HG03135 (cell line): ENCODE results near the gene ADRA1B.

Source experiments
- ATAC-seq: cut with Tn5 transposase; IDR thresholded peaks from one replicate; pipeline ENCODE4 v1.9.1; 2021; ENCODE audit warnings: mild to moderate bottlenecking, moderate library complexity; ENCODE audit not compliant: unreplicated experiment

Gene ADRA1B

DNA sequence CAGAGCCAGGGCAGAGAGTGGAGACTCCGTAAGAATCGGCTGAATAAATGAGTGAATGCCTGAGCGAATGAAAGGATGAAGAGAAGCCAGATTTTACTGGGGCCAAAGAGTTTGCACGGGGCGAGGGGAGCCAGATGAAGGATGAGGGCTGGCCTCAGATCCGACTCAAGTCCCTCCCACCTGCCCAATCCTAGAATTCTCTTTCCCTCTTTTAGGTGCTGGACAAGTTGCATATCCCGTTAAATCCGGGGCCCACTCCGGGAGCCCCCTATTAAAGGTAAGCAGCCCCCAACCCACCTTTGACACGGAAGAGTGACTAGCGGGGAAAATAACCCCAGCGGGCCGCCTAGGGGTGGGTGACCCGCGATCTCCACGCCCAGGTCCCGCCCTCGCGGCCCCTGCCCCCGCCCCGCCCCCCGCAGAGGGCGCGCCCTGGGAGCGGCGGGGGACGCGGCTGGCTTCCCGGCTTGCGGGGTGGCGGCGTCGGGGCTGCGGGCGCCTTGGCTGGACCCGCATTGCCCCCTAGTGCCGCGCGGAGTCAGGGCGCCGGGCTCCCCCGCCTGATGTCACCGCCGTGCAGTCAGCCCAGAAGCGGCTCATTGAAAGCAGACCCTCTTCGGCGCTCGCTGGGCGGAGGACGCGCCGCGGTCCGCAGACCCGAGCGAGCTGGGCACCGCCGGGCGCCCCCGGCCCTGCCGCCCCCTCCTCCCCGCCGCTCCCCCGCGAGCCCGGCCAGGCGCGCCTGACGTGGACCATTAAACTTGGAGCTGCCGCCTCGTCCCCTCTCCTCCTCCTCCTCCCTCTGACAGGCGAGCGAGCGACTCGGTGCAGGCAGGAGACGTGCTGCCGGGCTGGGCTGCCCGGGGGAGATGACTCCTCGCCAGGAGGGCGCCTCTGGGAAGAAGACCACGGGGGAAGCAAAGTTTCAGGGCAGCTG is at the start of gene ADRA1B:
Gene ADRA1B, plus strand, starts transcription at position 579 of the 937 bp plus-strand sequence. CDS start 424 bp downstream, outside the sequence.
- no peak for ATAC-seq

DNA sequence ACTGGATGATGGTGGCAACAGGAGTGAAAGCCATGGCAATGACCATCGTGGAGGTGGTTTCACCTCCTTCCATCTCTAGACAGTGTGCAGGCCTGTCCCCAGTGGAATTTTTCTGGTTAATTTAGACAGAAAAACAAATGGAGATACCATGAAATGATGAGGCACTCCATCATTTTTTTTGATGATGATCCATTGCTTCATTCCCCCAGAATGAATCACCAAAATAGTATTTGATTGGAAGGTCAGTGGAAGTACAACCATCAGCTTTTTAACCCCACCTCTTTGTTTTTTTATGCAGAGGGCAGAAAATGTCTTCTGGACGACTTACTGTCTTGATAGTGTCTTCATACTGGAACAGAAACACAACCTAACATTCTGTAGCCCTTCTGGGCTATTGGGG is 42.6 kb upstream of the ADRA1B start:
- no peak for ATAC-seq

DNA sequence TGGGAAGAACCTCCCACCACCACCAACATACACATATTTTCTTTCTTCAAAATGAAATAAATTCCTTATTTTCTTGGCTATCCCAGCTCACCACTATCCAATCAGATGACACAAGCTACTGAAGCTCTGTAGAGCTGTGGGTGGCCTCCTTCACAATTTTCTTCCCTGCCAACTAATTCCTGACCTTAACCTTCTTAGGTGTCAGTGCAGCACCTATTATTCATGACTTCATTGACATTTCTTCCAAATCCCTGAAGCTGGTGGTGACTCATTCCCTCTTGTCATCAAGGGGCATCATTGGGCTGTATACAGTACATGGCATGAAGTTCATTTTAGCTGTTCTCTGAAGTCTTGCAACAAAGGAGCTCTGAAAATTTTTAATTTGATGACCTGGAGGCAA is 42.0 kb upstream of the ADRA1B start:
- ATAC-seq, result no peak

DNA sequence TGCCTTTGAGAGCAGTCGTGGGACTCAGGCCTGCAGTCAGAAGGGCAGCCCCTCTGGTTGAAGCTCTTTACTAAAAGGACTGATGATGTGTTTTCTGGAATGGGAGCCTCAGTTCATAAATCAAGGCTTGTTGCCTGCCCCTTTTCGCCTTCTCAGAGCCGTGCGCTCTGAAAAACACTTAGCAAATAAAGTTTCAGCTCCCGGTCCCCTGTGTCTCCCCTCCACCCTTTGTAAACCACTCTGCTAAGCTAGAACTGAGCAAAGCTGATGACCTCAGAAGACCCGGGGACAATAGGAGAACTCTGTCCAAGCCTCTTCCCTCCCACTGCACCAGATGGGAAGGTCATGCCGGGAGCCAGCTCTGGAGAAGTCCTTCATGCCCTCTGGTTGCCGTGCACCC is 39.3 kb upstream of the ADRA1B start:
- no peak for ATAC-seq

DNA sequence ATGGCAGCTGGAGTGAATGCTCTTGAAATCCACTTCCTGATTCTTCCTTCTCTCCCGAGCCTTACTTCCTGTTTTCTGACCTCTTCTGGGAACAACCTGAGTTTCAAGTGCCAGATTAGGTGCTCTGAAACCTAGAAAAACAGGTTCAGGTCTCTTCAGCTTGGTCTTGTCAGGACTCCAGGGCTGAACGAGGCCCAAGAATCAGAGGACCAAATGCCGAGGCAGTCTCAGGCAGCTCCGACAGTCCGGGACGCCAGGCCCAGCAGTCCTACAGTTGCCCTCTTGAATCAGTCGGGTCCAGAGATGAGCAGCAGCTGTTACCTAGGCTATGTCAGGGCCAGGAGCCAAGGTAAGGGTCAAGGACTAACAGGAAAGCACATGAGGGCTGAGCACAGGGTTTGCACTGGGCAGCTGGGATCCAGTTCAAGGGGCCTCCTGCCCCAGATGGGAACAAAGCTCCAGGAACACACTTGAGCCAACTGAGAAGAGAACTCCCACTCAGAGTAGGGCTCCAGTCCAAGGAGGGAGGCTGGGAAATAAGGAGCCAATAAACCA is 38.3 kb upstream of the ADRA1B start:
- no peak for ATAC-seq

DNA sequence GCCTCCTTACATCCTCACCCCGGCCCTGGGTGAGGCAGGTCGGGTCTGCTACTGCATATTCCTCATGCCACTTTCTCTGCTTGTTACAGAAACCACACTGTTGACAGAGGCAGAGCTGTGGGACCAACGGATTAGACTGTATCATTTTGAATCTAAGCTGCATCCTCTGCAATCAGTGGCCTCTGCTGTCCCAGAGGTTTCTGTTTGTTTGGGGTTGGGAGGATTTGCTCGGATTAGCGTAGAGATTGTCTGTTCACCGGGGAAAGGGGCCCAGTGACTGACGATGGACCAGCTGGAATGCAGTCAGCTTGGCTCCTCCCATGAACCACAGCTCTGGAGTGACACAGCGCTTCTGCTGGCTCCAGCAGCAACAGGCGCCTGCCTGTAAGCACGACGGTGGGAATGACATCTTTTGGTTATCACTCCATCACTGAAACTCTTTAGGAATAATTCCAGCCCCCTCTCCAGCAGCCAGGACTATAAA is 37.3 kb upstream of the ADRA1B start:
- no peak for ATAC-seq

DNA sequence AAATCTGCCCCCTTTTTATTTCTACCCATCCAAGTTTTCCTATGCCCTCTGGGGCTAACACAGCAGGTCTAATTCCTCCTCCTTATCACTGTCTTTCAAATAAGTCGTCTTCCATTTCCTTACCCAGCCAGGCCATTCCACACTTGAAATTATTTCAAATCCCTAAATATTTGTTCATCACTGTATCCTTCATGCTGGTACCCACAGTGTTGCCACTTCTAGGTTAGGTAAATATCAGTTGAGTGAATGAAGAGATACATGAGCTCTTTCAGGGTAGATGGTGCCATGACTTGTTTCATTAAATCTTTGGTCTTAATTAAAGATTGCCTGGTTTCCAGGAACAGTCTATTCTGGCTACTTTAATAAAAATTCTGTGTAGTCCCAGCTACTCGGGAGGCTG is 35.6 kb upstream of the ADRA1B start:
- no peak for ATAC-seq

DNA sequence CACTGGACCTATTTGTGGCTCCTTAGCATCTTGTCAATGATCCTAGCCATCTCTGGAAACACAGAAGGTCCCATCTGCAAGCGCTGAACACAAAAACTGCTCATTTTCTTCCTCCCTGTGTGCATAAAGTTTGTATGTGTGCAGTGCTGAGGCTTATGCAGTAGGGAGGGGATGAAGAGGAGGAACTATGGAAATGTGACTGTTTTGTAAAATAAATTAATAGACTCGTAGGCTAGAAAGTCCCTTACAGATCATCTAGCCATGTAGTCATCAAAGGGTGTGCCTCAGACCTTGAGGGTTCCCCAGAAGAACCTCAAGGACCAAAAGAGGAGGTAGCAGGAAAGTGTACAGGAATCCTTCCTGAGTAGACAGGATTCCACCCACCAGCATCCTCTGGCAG is 34.3 kb upstream of the ADRA1B start:
- no peak for ATAC-seq

DNA sequence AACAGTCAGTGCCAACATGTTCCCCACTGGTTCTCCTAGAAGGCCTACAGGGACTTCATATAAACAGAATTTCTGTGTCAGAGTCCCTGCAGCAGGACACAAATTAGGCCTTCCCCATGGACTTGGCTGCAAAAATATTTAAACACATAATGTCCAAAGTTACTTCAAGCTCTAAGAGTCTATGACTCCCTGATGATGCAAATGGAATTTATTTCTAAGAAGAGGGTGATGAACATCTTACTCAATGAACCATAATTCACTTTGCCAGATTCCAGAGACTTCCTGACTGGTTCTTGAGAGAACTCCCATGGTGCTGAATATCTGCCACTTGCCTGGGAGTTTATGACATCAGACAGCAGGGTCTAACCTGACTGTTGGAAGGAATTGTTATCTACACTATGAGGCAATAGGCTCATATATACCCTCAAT is 32.7 kb upstream of the ADRA1B start:
- no peak for ATAC-seq

DNA sequence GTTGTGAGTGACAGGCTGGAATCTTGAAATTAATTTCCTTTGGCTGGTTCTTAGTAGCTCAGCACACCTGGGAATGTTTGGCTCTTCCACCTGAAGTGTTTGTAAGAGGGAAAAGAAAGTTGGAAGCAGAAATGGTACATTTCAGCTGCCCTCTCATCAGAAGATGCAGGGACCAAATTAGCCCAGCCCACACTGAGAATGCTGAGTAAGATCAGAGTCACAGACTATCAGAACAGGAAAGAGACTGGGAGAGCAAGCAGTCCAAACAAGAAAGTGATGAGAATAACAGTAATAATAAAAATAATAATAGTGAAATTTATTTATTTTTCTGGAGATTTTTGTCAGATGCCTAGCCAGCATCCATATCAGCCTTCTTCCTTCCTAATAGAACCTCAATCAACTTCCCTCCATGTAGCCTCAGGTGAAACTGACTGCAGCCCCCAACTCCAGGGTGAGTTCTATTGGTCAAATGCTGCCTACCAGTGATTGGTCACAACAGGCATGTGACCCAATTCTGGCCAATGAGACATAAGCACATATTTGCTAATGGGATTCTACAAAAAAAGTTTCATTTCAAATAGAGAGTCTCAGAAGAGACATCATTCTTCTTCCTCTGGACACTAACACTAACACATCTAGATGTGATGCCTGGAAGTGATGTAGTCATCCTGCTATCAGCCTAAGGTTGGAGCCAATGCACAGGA is 31.2 kb upstream of the ADRA1B start:
- no peak for ATAC-seq

DNA sequence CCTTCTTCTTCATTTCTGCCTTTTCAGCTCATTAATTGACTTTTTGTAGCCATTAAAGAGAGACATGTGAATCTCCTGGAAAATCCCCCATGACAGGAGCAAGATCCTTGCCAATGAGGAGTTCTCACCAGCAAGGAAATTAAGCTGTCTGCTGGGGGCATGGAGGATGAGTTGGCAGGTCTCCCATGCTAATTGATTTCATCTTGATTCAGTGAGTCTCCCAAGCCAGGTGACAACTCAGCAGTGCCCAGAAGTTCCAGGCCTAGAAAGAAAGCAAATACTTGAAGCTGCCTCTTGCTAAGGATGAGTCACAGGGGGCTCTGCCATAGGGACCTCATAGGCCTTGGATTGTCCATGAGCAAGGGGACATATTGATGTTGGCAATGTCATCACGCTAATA is 30.0 kb upstream of the ADRA1B start:
- no peak for ATAC-seq

DNA sequence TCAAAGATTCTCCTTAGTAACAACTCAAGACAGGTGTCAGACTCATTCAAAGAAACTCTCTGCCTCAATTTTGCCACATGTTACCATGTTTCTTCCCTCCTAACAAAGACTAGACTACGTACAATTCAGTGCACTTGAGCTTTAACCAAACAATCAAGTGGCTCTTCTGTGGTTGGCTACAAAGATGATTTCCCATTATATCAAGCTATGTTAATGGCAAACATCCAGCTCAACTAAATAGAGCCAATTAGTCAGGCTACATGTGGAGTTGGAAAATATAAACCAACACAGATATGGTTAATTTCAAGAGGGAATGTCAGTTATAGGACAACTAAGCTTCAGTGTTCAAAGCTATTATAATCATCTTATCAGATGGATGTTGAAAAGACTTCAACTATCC is 29.2 kb upstream of the ADRA1B start:
- ATAC-seq, result no peak

DNA sequence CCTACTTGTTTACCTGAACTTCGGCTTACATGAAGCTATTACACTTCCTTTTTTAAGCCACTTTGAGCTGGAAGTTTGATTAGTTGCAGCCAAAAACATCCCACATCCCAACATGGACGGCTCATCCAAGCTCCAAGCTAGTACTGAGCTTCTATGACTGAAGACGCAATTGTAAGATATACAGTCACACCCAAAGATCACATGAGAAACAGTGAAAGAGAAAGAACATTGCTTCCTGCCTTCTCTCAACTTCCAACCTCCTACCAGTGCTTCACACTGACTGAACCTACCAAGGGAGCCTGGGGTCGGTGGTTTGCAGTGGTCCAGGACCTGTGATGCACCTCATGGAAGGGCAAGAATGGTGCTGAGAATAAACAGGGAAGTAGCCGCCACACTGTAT is 27.4 kb upstream of the ADRA1B start:
- ATAC-seq, result no peak

DNA sequence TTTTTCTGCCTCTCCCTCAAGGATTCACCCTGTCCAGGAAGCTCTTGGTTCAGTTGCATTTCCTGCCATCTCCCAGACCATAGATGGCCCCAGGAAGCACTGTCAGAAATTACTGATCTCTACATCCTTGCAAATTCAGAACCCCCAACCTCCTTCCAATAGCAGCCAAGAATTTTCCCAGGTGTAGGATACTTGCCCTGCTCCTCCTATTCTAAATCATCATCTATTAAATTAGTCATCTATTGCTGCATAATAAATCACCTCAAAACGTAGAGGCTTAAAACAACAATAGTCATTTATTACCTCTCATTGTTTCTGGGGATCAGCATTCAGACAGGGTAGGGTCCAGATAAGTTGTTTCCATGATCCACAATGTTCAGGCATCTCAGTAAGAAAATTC is 26.1 kb upstream of the ADRA1B start:
- no peak for ATAC-seq

DNA sequence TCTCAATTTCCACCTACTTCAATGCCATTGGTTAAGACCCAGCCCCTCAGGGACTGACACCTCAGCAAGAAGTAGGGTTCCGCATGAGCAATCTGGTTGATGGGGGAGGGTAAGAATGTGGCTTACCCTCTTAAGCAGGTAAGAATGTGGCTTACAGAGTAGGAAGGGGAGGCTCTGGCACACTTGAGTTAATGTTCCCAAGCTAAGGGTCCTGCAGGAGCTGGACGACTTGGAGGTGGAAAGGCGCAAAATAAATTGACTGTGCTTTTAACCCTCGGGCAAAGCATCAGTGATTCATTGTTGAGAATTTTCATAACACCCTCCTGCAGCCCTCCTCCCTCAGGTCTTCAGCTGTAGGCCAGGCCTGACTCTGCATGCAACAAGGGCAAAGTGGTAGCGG is 24.9 kb upstream of the ADRA1B start:
- ATAC-seq, result no peak

DNA sequence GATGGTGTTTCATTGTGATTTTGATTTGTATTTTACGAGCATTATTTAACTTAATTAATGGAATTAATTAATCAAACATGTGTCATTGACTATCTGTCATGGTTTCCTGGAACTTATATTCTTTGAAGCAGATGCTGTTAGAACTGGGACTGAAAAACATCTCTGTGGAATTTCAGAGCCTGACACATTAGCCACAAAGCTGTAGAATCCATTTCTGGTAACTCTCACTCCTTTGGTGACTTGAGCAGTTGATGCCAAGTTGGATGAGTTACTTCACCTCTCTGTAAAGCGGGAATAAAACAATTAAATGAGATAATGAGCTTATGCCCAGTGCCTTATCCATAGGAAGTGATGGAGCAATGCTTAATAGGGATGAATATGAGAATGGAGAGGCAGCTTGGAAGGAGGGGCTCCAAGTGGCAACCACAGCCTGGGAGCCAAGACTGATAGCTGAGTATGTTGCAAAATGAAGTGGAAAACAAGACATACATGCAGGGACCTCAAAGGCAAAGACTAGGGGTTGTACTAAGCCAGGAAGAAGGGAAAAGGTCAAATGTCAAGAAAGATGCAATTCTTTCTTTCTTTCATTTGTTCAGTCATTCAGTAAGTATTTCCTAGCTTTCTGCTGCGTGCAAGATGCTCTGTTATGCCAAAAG is 23.1 kb upstream of the ADRA1B start:
- no peak for ATAC-seq

DNA sequence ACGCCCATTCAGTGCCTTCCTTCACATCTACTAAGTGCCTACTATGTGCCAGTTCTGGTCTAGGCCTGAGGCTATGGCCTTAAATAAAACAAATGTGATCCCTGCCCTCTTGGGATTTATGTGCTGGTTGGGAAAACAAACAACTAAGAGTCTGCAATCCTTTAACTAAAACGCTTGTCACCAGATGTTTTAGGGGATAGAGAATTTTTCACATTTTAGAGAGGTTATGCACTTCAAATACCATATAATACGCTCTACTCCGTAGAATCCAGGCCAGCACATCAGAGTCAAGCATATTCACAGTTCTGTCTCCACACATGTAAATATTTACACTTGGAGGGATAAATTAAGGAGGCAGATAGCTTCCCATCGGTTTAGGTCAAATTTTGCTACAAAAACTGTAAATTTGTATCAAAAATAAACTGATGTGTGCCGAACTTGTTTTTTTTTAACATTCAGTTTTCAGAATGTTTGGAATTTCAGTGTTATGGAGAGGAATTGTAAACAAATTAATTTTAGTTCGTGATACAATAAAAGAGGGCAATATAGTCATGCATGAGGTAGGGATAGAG is 22.0 kb upstream of the ADRA1B start:
- ATAC-seq, result no peak

DNA sequence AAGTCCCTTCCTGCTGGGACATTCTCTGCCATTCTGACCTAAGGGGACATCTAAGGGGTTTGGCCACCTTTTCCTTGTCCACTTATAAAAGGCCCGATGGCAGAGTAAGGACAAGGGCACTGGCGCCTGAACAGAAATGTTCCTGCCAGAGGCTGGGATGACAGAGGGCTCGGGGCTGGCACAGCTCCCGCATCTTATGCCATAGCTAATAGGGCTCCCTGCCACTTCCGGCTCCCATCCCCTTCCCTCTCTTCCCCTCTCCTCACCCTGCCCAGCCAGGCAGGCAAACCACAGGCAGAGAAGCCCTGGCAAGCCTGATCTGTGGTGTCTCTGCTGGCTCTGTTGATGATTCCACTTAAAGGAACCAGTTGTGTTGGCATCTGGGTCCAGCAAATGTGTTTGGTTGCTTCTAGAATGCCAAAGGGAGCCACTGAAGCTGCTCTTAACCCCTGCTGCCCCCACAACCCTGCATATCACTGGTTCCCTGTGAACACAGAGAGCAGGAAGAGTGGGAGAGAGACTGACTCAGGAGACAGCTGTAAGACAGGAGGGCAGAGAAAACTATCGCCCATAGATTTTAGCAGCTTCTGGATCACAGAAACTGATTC is 18.4 kb upstream of the ADRA1B start:
- no peak for ATAC-seq

DNA sequence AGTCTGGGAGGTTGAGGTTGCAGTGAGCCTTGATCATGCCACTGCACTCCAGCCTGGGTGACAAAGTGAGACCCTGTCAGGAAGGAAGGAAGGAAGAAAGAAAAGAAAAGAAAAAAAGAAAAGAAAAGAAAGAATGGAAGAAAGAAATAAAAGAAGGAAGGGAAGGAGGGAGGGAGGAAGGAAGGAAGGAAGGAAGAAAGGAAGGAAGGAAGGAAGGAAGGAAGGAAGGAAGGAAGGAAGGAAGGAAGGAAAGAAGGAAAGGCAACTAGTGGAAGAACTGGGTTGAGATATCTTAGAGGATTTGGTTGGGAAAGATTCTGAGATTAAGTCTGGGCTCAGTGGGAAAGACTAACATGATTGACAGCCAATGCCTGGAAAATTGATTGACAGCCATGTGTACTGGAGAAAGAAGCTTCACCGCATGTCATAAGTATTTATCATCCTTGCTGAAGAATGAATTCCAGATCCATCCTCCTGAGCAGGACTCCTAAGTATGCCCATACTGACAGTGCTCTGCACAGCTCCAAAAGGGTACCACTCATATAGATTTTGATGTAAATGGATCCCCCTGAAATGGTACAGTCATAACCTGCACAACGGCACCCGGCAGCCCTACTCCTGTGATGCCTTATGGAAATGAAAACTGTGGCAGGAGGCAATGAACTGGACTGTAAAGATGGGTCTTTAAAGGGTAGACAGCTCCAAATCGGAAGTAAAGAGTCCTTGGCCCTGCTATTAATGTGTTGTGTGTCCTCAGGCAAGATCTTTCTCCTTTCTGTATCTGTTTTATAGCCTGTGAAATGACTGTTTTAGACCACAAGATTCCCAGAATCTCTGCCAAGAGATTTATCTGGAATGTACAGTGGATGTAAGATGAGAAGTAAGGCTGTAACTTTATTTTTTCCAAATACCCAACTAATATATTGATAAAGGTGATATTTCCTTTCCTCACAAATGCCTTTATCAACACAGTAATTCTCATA is 16.9 kb upstream of the ADRA1B start:
- ATAC-seq, result no peak
